ENCODE results near the gene PHRF1. TPM values are rescaled to one million over a fixed set of nuclear protein-coding genes. Genes with fewer than 3 reads are reported as not detected.
"Not testable (repeated sequence)": the region's sequence is repeated elsewhere in the genome, so short reads cannot be mapped to it uniquely, and the experiment has no call there.

PHRF1 gene
- total and polyA plus RNA-seq, 7 experiments from 2014 or later: 6.2 to 55.2 (median 47.5) TPM

- H3K27me3 Mint-ChIP-seq: no peaks in the 10 kb centered on the region
- intact Hi-C loops (cut with micrococcal nuclease): no loop called here
- H3K4me3 ChIP-seq (ENCODE audit: low read length): no peak overlapping the region
- peaks cover 0 to 4% (median 0%) of the 10 kb centered on the region in 7 donors for H3K4me1 Mint-ChIP-seq
- no peak overlapping the region for H3K27ac ChIP-seq (ENCODE audit: low read depth, low read length)
- H3K27ac Mint-ChIP-seq: no peak overlapping the region
- ATAC-seq (no peak), DNase-seq (no peak)
- H3K4me3 Mint-ChIP-seq: no peak overlapping the region
- no peaks in the 10 kb centered on the region for H3K4me1 ChIP-seq (ENCODE audit: control insufficient read depth in 2 of 2, insufficient read depth in 2 of 2, low read length in 2 of 2)
- CTCF ChIA-PET: no interaction called here
- no peaks in the 10 kb centered on the region for H3K9me3 Mint-ChIP-seq
- H3K27me3 ChIP-seq (ENCODE audit: control insufficient read depth in 2 of 2, insufficient read depth in 2 of 2, low read length in 2 of 2): no peaks in the 10 kb centered on the region
- POLR2A ChIA-PET: no interaction called here
- H3K36me3 ChIP-seq (ENCODE audit: control insufficient read depth in 2 of 3, insufficient read depth in 3 of 3, low read length in 3 of 3): peaks cover 0 to 23% (median 4%) of the 10 kb centered on the region in 3 experiments
- no peaks in the 10 kb centered on the region for H3K9me3 ChIP-seq (ENCODE audit: control insufficient read depth in 2 of 3, low read length in 3 of 3)
- peaks cover 0 to 20% (median 9%) of the 10 kb centered on the region in 5 donors for H3K36me3 Mint-ChIP-seq
These were observed 74.2 kb downstream of the PHRF1 start for GRCh38 chr11:650482-650881.

GRCh38 chr11:653136-653535 is 76.9 kb downstream of the PHRF1 start:
- H3K4me1 Mint-ChIP-seq; H3K9me3 Mint-ChIP-seq; ATAC-seq; H3K27me3 ChIP-seq (ENCODE audit: control insufficient read depth in 2 of 2, insufficient read depth in 2 of 2, low read length in 2 of 2); H3K4me3 ChIP-seq (ENCODE audit: low read length); H3K27me3 Mint-ChIP-seq; DNase-seq; POLR2A ChIA-PET; H3K4me1 ChIP-seq (ENCODE audit: control insufficient read depth in 2 of 2, insufficient read depth in 2 of 2, low read length in 2 of 2); H3K27ac ChIP-seq (ENCODE audit: low read depth, low read length); CTCF ChIA-PET; H3K4me3 Mint-ChIP-seq; H3K9me3 ChIP-seq (ENCODE audit: control insufficient read depth in 2 of 3, low read length in 3 of 3); intact Hi-C loops (cut with micrococcal nuclease): not testable (repeated sequence)
- H3K27ac Mint-ChIP-seq: peak overlapping the region in 1 of 9 donors; percentile 13
- peaks cover 0 to 29% (median 4%) of the 10 kb centered on the region in 3 experiments for H3K36me3 ChIP-seq (ENCODE audit: control insufficient read depth in 2 of 3, insufficient read depth in 3 of 3, low read length in 3 of 3)
- H3K36me3 Mint-ChIP-seq: peaks cover 0 to 24% (median 8%) of the 10 kb centered on the region in 5 donors

GRCh38 chr11:653837-654236 is 77.6 kb downstream of the PHRF1 start:
- H3K27ac Mint-ChIP-seq: no peak overlapping the region
- no peak overlapping the region for H3K27ac ChIP-seq (ENCODE audit: low read depth, low read length)
- H3K27me3 Mint-ChIP-seq: no peaks in the 10 kb centered on the region
- no peaks in the 10 kb centered on the region for H3K9me3 Mint-ChIP-seq
- intact Hi-C loops (cut with micrococcal nuclease): no loop called here
- CTCF ChIA-PET: no interaction called here
- H3K4me1 Mint-ChIP-seq: peaks cover 0 to 3% (median 0%) of the 10 kb centered on the region in 7 donors
- H3K27me3 ChIP-seq (ENCODE audit: control insufficient read depth in 2 of 2, insufficient read depth in 2 of 2, low read length in 2 of 2): no peaks in the 10 kb centered on the region
- H3K4me3 Mint-ChIP-seq: no peak overlapping the region
- H3K4me1 ChIP-seq (ENCODE audit: control insufficient read depth in 2 of 2, insufficient read depth in 2 of 2, low read length in 2 of 2): no peaks in the 10 kb centered on the region
- DNase-seq (no peak), ATAC-seq (no peak)
- H3K36me3 Mint-ChIP-seq: peaks cover 0 to 28% (median 8%) of the 10 kb centered on the region in 5 donors
- no peak overlapping the region for H3K4me3 ChIP-seq (ENCODE audit: low read length)
- H3K36me3 ChIP-seq (ENCODE audit: control insufficient read depth in 2 of 3, insufficient read depth in 3 of 3, low read length in 3 of 3): peaks cover 0 to 35% (median 4%) of the 10 kb centered on the region in 3 experiments
- POLR2A ChIA-PET: no interaction called here
- H3K9me3 ChIP-seq (ENCODE audit: control insufficient read depth in 2 of 3, low read length in 3 of 3): no peaks in the 10 kb centered on the region

GRCh38 chr11:654444-654843 is 78.2 kb downstream of the PHRF1 start:
- intact Hi-C loops (cut with micrococcal nuclease); H3K27me3 Mint-ChIP-seq; H3K4me1 ChIP-seq (ENCODE audit: control insufficient read depth in 2 of 2, insufficient read depth in 2 of 2, low read length in 2 of 2); ATAC-seq; DNase-seq; H3K27me3 ChIP-seq (ENCODE audit: control insufficient read depth in 2 of 2, insufficient read depth in 2 of 2, low read length in 2 of 2); H3K9me3 Mint-ChIP-seq; H3K4me3 Mint-ChIP-seq; H3K27ac Mint-ChIP-seq; H3K9me3 ChIP-seq (ENCODE audit: control insufficient read depth in 2 of 3, low read length in 3 of 3); H3K4me3 ChIP-seq (ENCODE audit: low read length); H3K4me1 Mint-ChIP-seq; POLR2A ChIA-PET; H3K27ac ChIP-seq (ENCODE audit: low read depth, low read length): not testable (repeated sequence)
- peaks cover 0 to 41% (median 4%) of the 10 kb centered on the region in 3 experiments for H3K36me3 ChIP-seq (ENCODE audit: control insufficient read depth in 2 of 3, insufficient read depth in 3 of 3, low read length in 3 of 3)
- CTCF ChIA-PET: interaction anchor here (1.1 kb wide), 1 partner anchor 50 kb away, joined by 4 read pairs; no protein-coding TSS in a partner anchor
- H3K36me3 Mint-ChIP-seq: peaks cover 0 to 28% (median 6%) of the 10 kb centered on the region in 5 donors

GRCh38 chr11:655036-655726 is 78.9 kb downstream of the PHRF1 start:
- H3K27me3 ChIP-seq (ENCODE audit: control insufficient read depth in 2 of 2, insufficient read depth in 2 of 2, low read length in 2 of 2): no peaks in the 10 kb centered on the region
- POLR2A ChIA-PET: no interaction called here
- H3K36me3 Mint-ChIP-seq: peaks cover 0 to 32% (median 8%) of the 10 kb centered on the region in 5 donors
- DNase-seq (no peak), ATAC-seq (no peak)
- CTCF ChIA-PET: interaction anchor here (1.0 to 1.1 kb wide), 3 partner anchors 49 to 111 kb away, joined by 3 to 4 read pairs (median 4); no protein-coding TSS in a partner anchor
- H3K36me3 ChIP-seq (ENCODE audit: control insufficient read depth in 2 of 3, insufficient read depth in 3 of 3, low read length in 3 of 3): peaks cover 0 to 49% (median 4%) of the 10 kb centered on the region in 3 experiments
- no peak overlapping the region for H3K4me3 ChIP-seq (ENCODE audit: low read length)
- no peaks in the 10 kb centered on the region for H3K9me3 Mint-ChIP-seq
- H3K4me1 ChIP-seq (ENCODE audit: control insufficient read depth in 2 of 2, insufficient read depth in 2 of 2, low read length in 2 of 2): no peaks in the 10 kb centered on the region
- H3K27ac Mint-ChIP-seq: peak overlapping the region in 2 of 9 donors; percentile 17 to 76
- H3K4me3 Mint-ChIP-seq: no peak overlapping the region
- no peaks in the 10 kb centered on the region for H3K27me3 Mint-ChIP-seq
- H3K9me3 ChIP-seq (ENCODE audit: control insufficient read depth in 2 of 3, low read length in 3 of 3): no peaks in the 10 kb centered on the region
- intact Hi-C loops (cut with micrococcal nuclease): no loop called here
- H3K4me1 Mint-ChIP-seq: peaks cover 0 to 1% (median 0%) of the 10 kb centered on the region in 7 donors
- no peak overlapping the region for H3K27ac ChIP-seq (ENCODE audit: low read depth, low read length)

- no peak for ATAC-seq
- Histone ChIP-seq H3K27ac (ENCODE audit: low read depth, low read length) (no peak overlapping the region), H3K4me1 (ENCODE audit: control insufficient read depth in 2 of 2, insufficient read depth in 2 of 2, low read length in 2 of 2) (no peaks in the 10 kb centered on the region), H3K9me3 (ENCODE audit: control insufficient read depth in 2 of 3, low read length in 3 of 3) (no peaks in the 10 kb centered on the region), H3K36me3 (ENCODE audit: control insufficient read depth in 2 of 3, insufficient read depth in 3 of 3, low read length in 3 of 3) (peaks cover 0 to 59% (median 4%) of the 10 kb centered on the region in 3 experiments), H3K4me3 (ENCODE audit: low read length) (no peak overlapping the region), H3K27me3 (ENCODE audit: control insufficient read depth in 2 of 2, insufficient read depth in 2 of 2, low read length in 2 of 2) (no peaks in the 10 kb centered on the region)
- Mint-ChIP-seq H3K27me3 (no peaks in the 10 kb centered on the region), H3K9me3 (no peaks in the 10 kb centered on the region), H3K36me3 (peaks cover 0 to 30% (median 5%) of the 10 kb centered on the region in 5 donors), H3K4me3 (no peak overlapping the region), H3K27ac (no peak overlapping the region), H3K4me1 (peaks cover 0 to 1% (median 0%) of the 10 kb centered on the region in 7 donors)
- ChIA-PET CTCF (interaction anchor here (1.0 kb wide), 1 partner anchor 110 kb away, joined by 4 read pairs; no protein-coding TSS in a partner anchor), POLR2A (no interaction called here)
- intact Hi-C loops (cut with micrococcal nuclease): no loop called here
- no peak for DNase-seq
These were observed 80.2 kb downstream of the PHRF1 start for GRCh38 chr11:656426-656825.

- Histone ChIP-seq H3K27ac (ENCODE audit: low read depth, low read length) (no peak overlapping the region), H3K9me3 (ENCODE audit: control insufficient read depth in 2 of 3, low read length in 3 of 3) (no peaks in the 10 kb centered on the region), H3K36me3 (ENCODE audit: control insufficient read depth in 2 of 3, insufficient read depth in 3 of 3, low read length in 3 of 3) (peaks cover 0 to 55% (median 4%) of the 10 kb centered on the region in 3 experiments), H3K4me1 (ENCODE audit: control insufficient read depth in 2 of 2, insufficient read depth in 2 of 2, low read length in 2 of 2) (no peaks in the 10 kb centered on the region), H3K4me3 (ENCODE audit: low read length) (no peak overlapping the region), H3K27me3 (ENCODE audit: control insufficient read depth in 2 of 2, insufficient read depth in 2 of 2, low read length in 2 of 2) (no peaks in the 10 kb centered on the region)
- ATAC-seq (no peak), DNase-seq (no peak)
- POLR2A ChIA-PET: no interaction called here
- Mint-ChIP-seq H3K27me3 (no peaks in the 10 kb centered on the region), H3K4me3 (no peak overlapping the region), H3K36me3 (peaks cover 0 to 26% (median 3%) of the 10 kb centered on the region in 5 donors), H3K27ac (peak overlapping the region in 1 of 9 donors; percentile 52), H3K9me3 (no peaks in the 10 kb centered on the region), H3K4me1 (peaks cover 0 to 1% (median 0%) of the 10 kb centered on the region in 7 donors)
- CTCF ChIA-PET: no interaction called here
- intact Hi-C loops (cut with micrococcal nuclease): no loop called here
These were observed 80.6 kb downstream of the PHRF1 start for GRCh38 chr11:656866-657265.
